Peyer's patch (tissue), 4 donors: ENCODE results near the gene DOCK4. TPM values are rescaled to one million over a fixed set of nuclear protein-coding genes. Genes with fewer than 3 reads are reported as not detected.

ENCODE experiments used
- DNase-seq, 3 donors: peaks; one replicate each; pipeline ENCODE4 v3.0.0-alpha.2; 2017 to 2019
- H3K27ac ChIP-seq, 4 donors: fragments of 200-600 bp; sonication (generic); one replicate each; pipeline ENCODE4 v1.5.1; 2016 to 2019
- H3K27me3 ChIP-seq, 2 donors: fragments of 200-600 bp; sonication (generic); one replicate each; pipeline ENCODE4 v1.5.1; 2019
- H3K36me3 ChIP-seq, 3 donors: fragments of 200-600 bp; sonication (generic); one replicate each; pipeline ENCODE4 v1.5.1; 2016 to 2019
- H3K4me1 ChIP-seq, 4 donors: fragments of 200-600 bp; sonication (generic); one replicate each; pipeline ENCODE4 v1.5.1; 2016 to 2019
- H3K4me3 ChIP-seq, 4 donors: fragments of 200-600 bp; sonication (generic); 1 replicate in 3 of 4; 2 replicates in 1 of 4; pipeline ENCODE4 v1.5.1; 2016 to 2019; ENCODE audit warnings: mild to moderate bottlenecking in 1 of 4
- H3K9me3 ChIP-seq, 4 donors: fragments of 200-600 bp; sonication (generic); one replicate each; pipeline ENCODE4 v1.5.1; 2016 to 2019; ENCODE audit warnings: mild to moderate bottlenecking in 1 of 4
- CTCF ChIP-seq, 6 experiments: fragments of 450-650 bp in 4 of 6; fragments of 200-600 bp in 2 of 6; sonication (generic) in 1 of 6; IDR thresholded peaks; one replicate each; pipeline ENCODE4 v1.5.1; 2017 to 2019; ENCODE audit warnings: antibody characterized with exemption in 6 of 6, mild to moderate bottlenecking in 3 of 6, moderate library complexity in 1 of 6
- POLR2A ChIP-seq, 2 donors: fragments of 450-650 bp; IDR thresholded peaks; one replicate each; pipeline ENCODE4 v1.5.1; 2017; ENCODE audit warnings: antibody characterized with exemption in 2 of 2, mild to moderate bottlenecking in 2 of 2, moderate library complexity in 2 of 2
- small RNA-seq, 2 donors: library from RNA; depleted of rRNA; stranded (forward); fragments of <200 nt; gene quantifications; one replicate each; pipeline ENCODE3, GENCODE V24; 2016
- total RNA-seq, 4 donors: library from RNA; depleted of rRNA; stranded (reverse); fragments of >200 nt; gene quantifications; one replicate each; pipeline ENCODE4 v1.1.0, GENCODE V29; 2016

DOCK4 gene
- total RNA-seq, 4 donors from 2014 or later: 5.1 to 52.8 (median 15.5) TPM

- Histone ChIP-seq H3K9me3 (no peaks in the 10 kb centered on the region), H3K4me1 (no peaks in the 10 kb centered on the region), H3K27me3 (no peaks in the 10 kb centered on the region), H3K4me3 (no peak overlapping the region), H3K27ac (no peak overlapping the region), H3K36me3 (no peaks in the 10 kb centered on the region)
- DNase-seq: no peak
- TF ChIP-seq CTCF (IDR thresholded peaks at IDR 0.05) (no peak), POLR2A (IDR thresholded peaks at IDR 0.05) (no peak)
Observed at GRCh38 chr7:111678986-111679385, 527.2 kb downstream of the DOCK4 start.

- Histone ChIP-seq H3K27ac (no peak overlapping the region), H3K4me3 (no peak overlapping the region), H3K27me3 (no peaks in the 10 kb centered on the region), H3K9me3 (no peaks in the 10 kb centered on the region), H3K36me3 (no peaks in the 10 kb centered on the region), H3K4me1 (no peaks in the 10 kb centered on the region)
- TF ChIP-seq POLR2A (IDR thresholded peaks at IDR 0.05): no peak
- TF ChIP-seq CTCF (IDR thresholded peaks at IDR 0.05): no peak
- no peak for DNase-seq
Observed at GRCh38 chr7:111678281-111678680, 527.9 kb downstream of the DOCK4 start.

GRCh38 chr7:111677848-111678247 lies 528.4 kb downstream of the DOCK4 start:
- Histone ChIP-seq H3K27me3 (no peaks in the 10 kb centered on the region), H3K36me3 (no peaks in the 10 kb centered on the region), H3K9me3 (no peaks in the 10 kb centered on the region), H3K27ac (no peak overlapping the region), H3K4me1 (no peaks in the 10 kb centered on the region), H3K4me3 (no peak overlapping the region)
- DNase-seq: no peak
- TF ChIP-seq CTCF (IDR thresholded peaks at IDR 0.05) (no peak), POLR2A (IDR thresholded peaks at IDR 0.05) (no peak)

GRCh38 chr7:111676811-111677210 lies 529.4 kb downstream of the DOCK4 start:
- TF ChIP-seq POLR2A (IDR thresholded peaks at IDR 0.05) (no peak), CTCF (IDR thresholded peaks at IDR 0.05) (no peak)
- no peaks in the 10 kb centered on the region for H3K36me3 ChIP-seq
- DNase-seq: no peak
- no peak overlapping the region for H3K27ac ChIP-seq
- no peak overlapping the region for H3K4me3 ChIP-seq
- H3K9me3 ChIP-seq: no peaks in the 10 kb centered on the region
- no peaks in the 10 kb centered on the region for H3K4me1 ChIP-seq
- H3K27me3 ChIP-seq: no peaks in the 10 kb centered on the region

Small RNA genes lying within 50 kb of the gene (small RNA-seq; reads per million reads assigned to genes)
- 0 reads per million in 2 donors for gene RNA5SP237

Other genes with a start within 250 kb of the DOCK4 start
- gene ZNF277, start 296 bp upstream of the DOCK4 start, total RNA-seq: 10 to 100 TPM; 18.3 to 25.6 (median 19.5) TPM
- gene IFRD1, start 244.1 kb upstream of the DOCK4 start, total RNA-seq: 100 to 1,000 TPM in 1 of 4 donors, 10 to 100 TPM in 3; 52.0 to 109 (median 60.7) TPM